ENCODE results near the gene MSRB3.
A peak's percentile ranks its signal among the peaks of the same experiment; 100 is the strongest.

DNA sequence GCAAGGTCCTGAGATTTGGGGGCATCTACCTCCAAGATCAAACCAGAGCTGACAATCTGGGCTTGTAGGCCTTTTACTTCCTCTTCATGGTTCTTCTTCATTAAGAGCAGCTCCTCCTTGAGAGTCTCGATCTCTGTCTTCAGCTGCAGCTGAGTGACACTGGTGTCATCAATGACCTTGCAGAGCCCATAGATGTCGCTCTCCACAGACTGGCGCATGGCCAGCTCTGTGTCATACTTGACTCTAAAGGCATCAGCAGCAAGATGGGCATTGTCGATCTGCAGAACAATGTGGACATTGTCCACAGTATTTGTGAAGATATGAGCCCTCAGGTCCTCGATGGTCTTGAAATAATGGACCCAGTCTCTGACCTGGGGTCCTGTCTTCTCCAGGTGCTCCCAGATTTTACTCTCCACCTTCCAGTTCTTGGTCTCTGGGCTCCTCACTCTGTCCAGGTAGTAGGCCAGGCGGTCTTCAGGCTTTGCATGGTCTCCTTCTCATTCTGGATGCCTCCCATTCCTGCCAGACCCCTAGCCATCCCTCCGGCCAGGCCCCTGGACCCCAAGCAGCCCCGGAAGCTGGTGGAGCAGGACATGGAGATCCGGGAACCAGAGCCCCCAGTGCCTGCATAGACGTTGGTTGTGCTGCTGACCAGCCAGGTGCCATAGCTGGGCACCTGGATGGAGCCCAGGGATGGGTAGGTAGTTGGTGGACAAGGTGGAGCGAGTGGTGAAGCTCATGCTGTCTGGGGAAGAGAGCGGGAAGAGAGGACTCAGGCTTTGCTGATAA lies 141.0 kb downstream of the MSRB3 start:
- TF ChIP-seq, protein P1, sequence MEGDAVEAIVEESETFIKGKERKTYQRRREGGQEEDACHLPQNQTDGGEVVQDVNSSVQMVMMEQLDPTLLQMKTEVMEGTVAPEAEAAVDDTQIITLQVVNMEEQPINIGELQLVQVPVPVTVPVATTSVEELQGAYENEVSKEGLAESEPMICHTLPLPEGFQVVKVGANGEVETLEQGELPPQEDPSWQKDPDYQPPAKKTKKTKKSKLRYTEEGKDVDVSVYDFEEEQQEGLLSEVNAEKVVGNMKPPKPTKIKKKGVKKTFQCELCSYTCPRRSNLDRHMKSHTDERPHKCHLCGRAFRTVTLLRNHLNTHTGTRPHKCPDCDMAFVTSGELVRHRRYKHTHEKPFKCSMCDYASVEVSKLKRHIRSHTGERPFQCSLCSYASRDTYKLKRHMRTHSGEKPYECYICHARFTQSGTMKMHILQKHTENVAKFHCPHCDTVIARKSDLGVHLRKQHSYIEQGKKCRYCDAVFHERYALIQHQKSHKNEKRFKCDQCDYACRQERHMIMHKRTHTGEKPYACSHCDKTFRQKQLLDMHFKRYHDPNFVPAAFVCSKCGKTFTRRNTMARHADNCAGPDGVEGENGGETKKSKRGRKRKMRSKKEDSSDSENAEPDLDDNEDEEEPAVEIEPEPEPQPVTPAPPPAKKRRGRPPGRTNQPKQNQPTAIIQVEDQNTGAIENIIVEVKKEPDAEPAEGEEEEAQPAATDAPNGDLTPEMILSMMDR (conservative IDR thresholded peaks at IDR 0.05; ENCODE audit: low read depth in 2 of 2), result 0 out of 4 replicates have a peak, but pooled peaks of 1 of the 2 experiments have one; percentile 9
- TF ChIP-seq JUNB (IDR thresholded peaks at IDR 0.05; ENCODE audit: unreplicated experiment) (no peak), POLR2AphosphoS5 (IDR thresholded peaks at IDR 0.05; ENCODE audit: low read depth) (no peak), CREB1 (CRISPR knock-in tag; IDR thresholded peaks at IDR 0.05; ENCODE audit: low read depth) (no peak), EZH2 (IDR thresholded peaks at IDR 0.05; ENCODE audit: low read depth, unreplicated experiment) (no peak), EZH2phosphoT487 (IDR thresholded peaks at IDR 0.05; ENCODE audit: unreplicated experiment) (no peak)
- TF ChIP-seq, protein P2, sequence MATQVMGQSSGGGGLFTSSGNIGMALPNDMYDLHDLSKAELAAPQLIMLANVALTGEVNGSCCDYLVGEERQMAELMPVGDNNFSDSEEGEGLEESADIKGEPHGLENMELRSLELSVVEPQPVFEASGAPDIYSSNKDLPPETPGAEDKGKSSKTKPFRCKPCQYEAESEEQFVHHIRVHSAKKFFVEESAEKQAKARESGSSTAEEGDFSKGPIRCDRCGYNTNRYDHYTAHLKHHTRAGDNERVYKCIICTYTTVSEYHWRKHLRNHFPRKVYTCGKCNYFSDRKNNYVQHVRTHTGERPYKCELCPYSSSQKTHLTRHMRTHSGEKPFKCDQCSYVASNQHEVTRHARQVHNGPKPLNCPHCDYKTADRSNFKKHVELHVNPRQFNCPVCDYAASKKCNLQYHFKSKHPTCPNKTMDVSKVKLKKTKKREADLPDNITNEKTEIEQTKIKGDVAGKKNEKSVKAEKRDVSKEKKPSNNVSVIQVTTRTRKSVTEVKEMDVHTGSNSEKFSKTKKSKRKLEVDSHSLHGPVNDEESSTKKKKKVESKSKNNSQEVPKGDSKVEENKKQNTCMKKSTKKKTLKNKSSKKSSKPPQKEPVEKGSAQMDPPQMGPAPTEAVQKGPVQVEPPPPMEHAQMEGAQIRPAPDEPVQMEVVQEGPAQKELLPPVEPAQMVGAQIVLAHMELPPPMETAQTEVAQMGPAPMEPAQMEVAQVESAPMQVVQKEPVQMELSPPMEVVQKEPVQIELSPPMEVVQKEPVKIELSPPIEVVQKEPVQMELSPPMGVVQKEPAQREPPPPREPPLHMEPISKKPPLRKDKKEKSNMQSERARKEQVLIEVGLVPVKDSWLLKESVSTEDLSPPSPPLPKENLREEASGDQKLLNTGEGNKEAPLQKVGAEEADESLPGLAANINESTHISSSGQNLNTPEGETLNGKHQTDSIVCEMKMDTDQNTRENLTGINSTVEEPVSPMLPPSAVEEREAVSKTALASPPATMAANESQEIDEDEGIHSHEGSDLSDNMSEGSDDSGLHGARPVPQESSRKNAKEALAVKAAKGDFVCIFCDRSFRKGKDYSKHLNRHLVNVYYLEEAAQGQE (IDR thresholded peaks at IDR 0.05; ENCODE audit: unreplicated experiment), result no peak
